AG04450 (cell line): ENCODE results near the gene KXD1. TPM values are rescaled to one million over a fixed set of nuclear protein-coding genes. Genes with fewer than 3 reads are reported as not detected.

Source experiments
- CTCF ChIA-PET: fragments of 300-600, 350-600 bp; formaldehyde crosslinking; extraction: SDS; loops from one replicate; lab custom pipeline; 2022; ENCODE audit warnings: antibody characterized with exemption, inconsistent platforms; lab: Charles Lee
- POLR2A ChIA-PET: fragments of 350-600 bp; formaldehyde crosslinking; extraction: SDS; loops from one replicate; lab custom pipeline; 2021; ENCODE audit warnings: antibody characterized with exemption, inconsistent platforms; lab: Yijun Ruan, JAX
- DNase-seq: peaks from one replicate; pipeline ENCODE4 v3.0.0-alpha.2; 2011; ENCODE audit warnings: low read depth, low spot score
- H3K27ac ChIP-seq: one replicate; pipeline ENCODE4 v1.5.1; 2012; ENCODE audit warnings: low read depth, low read length, control low read depth
- H3K27me3 ChIP-seq: one replicate; pipeline ENCODE4 v1.6.0; 2012; ENCODE audit warnings: low read length; ENCODE audit not compliant: control insufficient read depth, insufficient read depth
- H3K4me3 ChIP-seq: 2 replicates; pipeline ENCODE4 v1.5.1; 2011; ENCODE audit warnings: mild to moderate bottlenecking, low read depth, low read length, control low read depth
- H3K9me3 ChIP-seq: 2 replicates; pipeline ENCODE4 v1.5.1; 2012; ENCODE audit warnings: low read length; ENCODE audit not compliant: control insufficient read depth, insufficient read depth
- CTCF ChIP-seq: IDR thresholded peaks from 2 replicates; pipeline ENCODE4 v1.5.1; 2011; ENCODE audit warnings: low read depth, low read length, control low read depth, inconsistent platforms
- polyA plus RNA-seq: library from polyadenylated mRNA; depleted of rRNA; stranded (reverse); fragments of >200 nt; gene quantifications from 2 replicates; pipeline ENCODE4 v1.2.3, GENCODE V29; 2011

Gene KXD1
- polyA plus RNA-seq, 1 experiment: 77.3 TPM

- Histone ChIP-seq H3K27ac (no peak overlapping the region), H3K9me3 (no peaks in the 10 kb centered on the region; the same call in 1 of the 2 replicates), H3K4me3 (no peak overlapping the region), H3K27me3 (peaks cover 80% of the 10 kb centered on the region)
- no peak for DNase-seq
- ChIA-PET CTCF (no interaction called here), POLR2A (no interaction called here)
- no peak for TF ChIP-seq CTCF
These were observed 53.8 kb downstream of the KXD1 start for GRCh38 chr19:18611327-18612050.

GRCh38 chr19:18612051-18612771 lies 54.5 kb downstream of the KXD1 start:
- Histone ChIP-seq H3K27ac (no peak overlapping the region), H3K9me3 (peaks cover 5% of the 10 kb centered on the region), H3K27me3 (peaks cover 77% of the 10 kb centered on the region), H3K4me3 (peak overlapping the region; percentile 57)
- DNase-seq: no peak
- no peak for TF ChIP-seq CTCF
- POLR2A ChIA-PET: interaction anchor here (0.7 kb wide), 1 partner anchor 425 kb away, joined by 10 read pairs; no protein-coding TSS in a partner anchor
- CTCF ChIA-PET: interaction anchor here (1.2 kb wide), 1 partner anchor 235 kb away, joined by 4 read pairs; no protein-coding TSS in a partner anchor

GRCh38 chr19:18612772-18613588 lies 55.3 kb downstream of the KXD1 start, which contains the start of gene TMEM59L:
TSS of gene TMEM59L (plus strand) at chr19:18612870. CDS start at chr19:18612959, 89 bp downstream.
- no peak for DNase-seq
- peaks cover 71% of the 10 kb centered on the region for H3K27me3 ChIP-seq
- ChIA-PET CTCF (interaction anchor here (1.2 kb wide), 1 partner anchor 234 kb away, joined by 4 read pairs; no protein-coding TSS in a partner anchor), POLR2A (interaction anchor here (0.7 kb wide), 1 partner anchor 426 kb away, joined by 10 read pairs; no protein-coding TSS in a partner anchor)
- TF ChIP-seq CTCF: no peak
- H3K9me3 ChIP-seq: peaks cover 9% of the 10 kb centered on the region
- no peak within 1 kb of the TSS for H3K27ac ChIP-seq
- peak within 1 kb of the TSS; percentile 57 for H3K4me3 ChIP-seq

- Histone ChIP-seq H3K27ac (no peak overlapping the region), H3K9me3 (peaks cover 9% of the 10 kb centered on the region), H3K27me3 (peaks cover 64% of the 10 kb centered on the region), H3K4me3 (no peak overlapping the region)
- DNase-seq: no peak
- ChIA-PET CTCF (no interaction called here), POLR2A (no interaction called here)
- TF ChIP-seq CTCF: no peak
These were observed 56.0 kb downstream of the KXD1 start for GRCh38 chr19:18613589-18614234.
